Nephron progenitor cell (in vitro differentiated cells): ENCODE measurements around the gene INSIG2.

ENCODE experiments used
- DNase-seq: peaks from one replicate; pipeline ENCODE4 v3.0.0; 2021
- H3K27ac Mint-ChIP-seq: 2 replicates; pipeline ENCODE4 v1.8.0; 2021; ENCODE audit warnings: mild to moderate bottlenecking, moderate library complexity, mixed read lengths
- H3K27me3 Mint-ChIP-seq: 2 replicates; pipeline ENCODE4 v1.8.0; 2021; ENCODE audit warnings: mild to moderate bottlenecking, low read depth, mixed read lengths; ENCODE audit not compliant: poor library complexity
- H3K36me3 Mint-ChIP-seq: 2 replicates; pipeline ENCODE4 v1.8.0; 2021; ENCODE audit warnings: low read depth, mixed read lengths
- H3K4me1 Mint-ChIP-seq: 2 replicates; pipeline ENCODE4 v1.8.0; 2021; ENCODE audit warnings: mixed read lengths
- H3K4me3 Mint-ChIP-seq: 2 replicates; pipeline ENCODE4 v1.8.0; 2021; ENCODE audit warnings: mild to moderate bottlenecking, moderate library complexity, mixed read lengths
- H3K9me3 Mint-ChIP-seq: 2 replicates; pipeline ENCODE4 v1.8.0; 2021; ENCODE audit warnings: mild to moderate bottlenecking, moderate library complexity, mixed read lengths
- TF ChIP-seq, protein P1 (sequence below): fragments of 200-600 bp; sonication (generic); IDR thresholded peaks from 2 replicates; pipeline ENCODE4 v1.5.0; 2021; ENCODE audit warnings: antibody characterized with exemption

Gene INSIG2

DNA sequence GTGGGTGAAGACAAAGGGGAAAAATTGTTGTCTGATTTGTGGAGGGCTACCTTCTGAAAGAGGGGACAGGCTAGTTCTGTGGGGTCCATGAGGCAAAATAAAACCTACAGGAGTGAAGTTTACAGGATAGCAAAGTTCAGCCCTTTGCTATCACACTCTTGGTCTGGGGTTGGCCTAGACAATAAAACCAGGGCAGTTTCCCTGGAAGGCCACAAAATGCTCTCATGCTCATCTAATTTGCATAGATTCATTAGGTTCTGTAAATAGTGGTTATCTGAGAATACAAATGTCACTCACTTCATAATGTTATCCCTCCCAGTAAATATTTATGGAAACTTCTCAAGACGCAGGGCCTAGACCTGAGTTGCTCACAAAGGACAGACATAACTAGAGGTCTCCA lies 63.6 kb downstream of the INSIG2 start:
- peaks cover 4% of the 10 kb centered on the region for H3K27me3 Mint-ChIP-seq
- no peak for DNase-seq
- H3K4me1 Mint-ChIP-seq: peaks cover 24% of the 10 kb centered on the region
- TF ChIP-seq, protein P1, sequence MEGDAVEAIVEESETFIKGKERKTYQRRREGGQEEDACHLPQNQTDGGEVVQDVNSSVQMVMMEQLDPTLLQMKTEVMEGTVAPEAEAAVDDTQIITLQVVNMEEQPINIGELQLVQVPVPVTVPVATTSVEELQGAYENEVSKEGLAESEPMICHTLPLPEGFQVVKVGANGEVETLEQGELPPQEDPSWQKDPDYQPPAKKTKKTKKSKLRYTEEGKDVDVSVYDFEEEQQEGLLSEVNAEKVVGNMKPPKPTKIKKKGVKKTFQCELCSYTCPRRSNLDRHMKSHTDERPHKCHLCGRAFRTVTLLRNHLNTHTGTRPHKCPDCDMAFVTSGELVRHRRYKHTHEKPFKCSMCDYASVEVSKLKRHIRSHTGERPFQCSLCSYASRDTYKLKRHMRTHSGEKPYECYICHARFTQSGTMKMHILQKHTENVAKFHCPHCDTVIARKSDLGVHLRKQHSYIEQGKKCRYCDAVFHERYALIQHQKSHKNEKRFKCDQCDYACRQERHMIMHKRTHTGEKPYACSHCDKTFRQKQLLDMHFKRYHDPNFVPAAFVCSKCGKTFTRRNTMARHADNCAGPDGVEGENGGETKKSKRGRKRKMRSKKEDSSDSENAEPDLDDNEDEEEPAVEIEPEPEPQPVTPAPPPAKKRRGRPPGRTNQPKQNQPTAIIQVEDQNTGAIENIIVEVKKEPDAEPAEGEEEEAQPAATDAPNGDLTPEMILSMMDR: no peak
- H3K36me3 Mint-ChIP-seq: peaks cover 8% of the 10 kb centered on the region
- peaks cover 17% of the 10 kb centered on the region for H3K9me3 Mint-ChIP-seq
- no peak overlapping the region for H3K27ac Mint-ChIP-seq
- H3K4me3 Mint-ChIP-seq: no peak overlapping the region

GRCh38 chr2:118153433-118153832 lies 65.2 kb downstream of the INSIG2 start:
- Mint-ChIP-seq H3K27me3 (peaks cover 8% of the 10 kb centered on the region), H3K27ac (no peak overlapping the region)
- TF ChIP-seq, protein P1: no peak

DNA sequence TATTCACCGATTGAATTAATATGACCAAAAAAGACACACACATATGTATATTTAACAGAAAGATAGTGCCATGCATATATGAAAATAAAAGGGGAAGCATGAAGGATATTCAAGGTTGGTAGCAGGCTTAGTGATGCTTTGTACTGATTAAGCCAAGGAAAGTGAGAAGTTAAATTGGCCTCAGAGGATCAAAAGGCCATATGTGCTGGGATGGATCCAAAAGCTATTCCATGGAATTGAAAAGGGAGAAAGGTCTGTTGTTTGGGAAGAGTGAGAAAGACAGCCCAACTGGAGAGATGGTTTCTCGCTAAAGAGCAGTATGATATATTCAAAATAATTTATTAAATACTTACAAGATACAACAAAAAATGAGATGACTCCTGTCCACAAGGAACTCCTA lies 65.9 kb downstream of the INSIG2 start:
- TF ChIP-seq, protein P1: no peak
- Mint-ChIP-seq H3K27me3 (peaks cover 8% of the 10 kb centered on the region), H3K4me3 (no peak overlapping the region), H3K9me3 (peaks cover 22% of the 10 kb centered on the region), H3K4me1 (peaks cover 24% of the 10 kb centered on the region), H3K27ac (no peak overlapping the region), H3K36me3 (peaks cover 14% of the 10 kb centered on the region)
- DNase-seq: no peak

More at GRCh38 chr2:118153433-118153832, 65.2 kb downstream of the INSIG2 start:
- DNase-seq: no peak
- H3K4me3 Mint-ChIP-seq: no peak overlapping the region
- H3K9me3 Mint-ChIP-seq: peaks cover 22% of the 10 kb centered on the region
- H3K4me1 Mint-ChIP-seq: peaks cover 24% of the 10 kb centered on the region
- H3K36me3 Mint-ChIP-seq: peaks cover 14% of the 10 kb centered on the region
